ENCODE data around the gene RTL10. TPM values are rescaled to one million over a fixed set of nuclear protein-coding genes. Genes with fewer than 3 reads are reported as not detected.
"Not testable (repeated sequence)": the region's sequence is repeated elsewhere in the genome, so short reads cannot be mapped to it uniquely, and the experiment has no call there.

RTL10 gene
- total RNA-seq, 1 donor from 2014 or later, result 18.4 TPM

GRCh38 chr22:19889951-19890350 lies 35.3 kb upstream of the RTL10 start:
- DNase-seq (ENCODE audit: low spot score), result no peak

- no peak for DNase-seq (ENCODE audit: low spot score)
These were observed 33.6 kb upstream of the RTL10 start for GRCh38 chr22:19888131-19888746.

- DNase-seq (ENCODE audit: low spot score), result no peak
These were observed 32.7 kb upstream of the RTL10 start for GRCh38 chr22:19887256-19887985.

- no peak for DNase-seq (ENCODE audit: low spot score)
These were observed 32.1 kb upstream of the RTL10 start for GRCh38 chr22:19886605-19887255.

GRCh38 chr22:19885841-19886592 lies 31.3 kb upstream of the RTL10 start:
- DNase-seq (ENCODE audit: low spot score), result no peak

- no peak for DNase-seq (ENCODE audit: low spot score)
These were observed 30.5 kb upstream of the RTL10 start for GRCh38 chr22:19884954-19885751.

GRCh38 chr22:19884161-19884953 lies 29.7 kb upstream of the RTL10 start:
- no peak for DNase-seq (ENCODE audit: low spot score)

GRCh38 chr22:19883446-19883845 lies 28.8 kb upstream of the RTL10 start:
- not testable (repeated sequence) for DNase-seq (ENCODE audit: low spot score)

- DNase-seq (ENCODE audit: low spot score), result no peak
These were observed 28.0 kb upstream of the RTL10 start for GRCh38 chr22:19882446-19883381.

GRCh38 chr22:19880786-19881569 lies 26.3 kb upstream of the RTL10 start:
- peak; percentile 45 for DNase-seq (ENCODE audit: low spot score)

- no peak for DNase-seq (ENCODE audit: low spot score)
These were observed 25.5 kb upstream of the RTL10 start for GRCh38 chr22:19879992-19880785.

- no peak for DNase-seq (ENCODE audit: low spot score)
These were observed 24.9 kb upstream of the RTL10 start for GRCh38 chr22:19879643-19879991.

GRCh38 chr22:19879246-19879570 lies 24.5 kb upstream of the RTL10 start:
- DNase-seq (ENCODE audit: low spot score), result no peak

- DNase-seq (ENCODE audit: low spot score), result no peak
These were observed 24.0 kb upstream of the RTL10 start for GRCh38 chr22:19878461-19879245.

GRCh38 chr22:19877626-19878339 lies 23.1 kb upstream of the RTL10 start:
- no peak for DNase-seq (ENCODE audit: low spot score)

- no peak for DNase-seq (ENCODE audit: low spot score)
These were observed 22.4 kb upstream of the RTL10 start for GRCh38 chr22:19876941-19877625.
